GM23338 (cell line): Measurements from ENCODE around the gene REEP6. TPM values are rescaled to one million over a fixed set of nuclear protein-coding genes. Genes with fewer than 3 reads are reported as not detected.

ENCODE experiments used
- ATAC-seq: fragments of 200-7000 bp; cut with Tn5 transposase; 3 replicates; pipeline ENCODE4 v1.9.1; 2020
- DNase-seq: peaks from one replicate; pipeline ENCODE4 v3.0.0-alpha.2; 2015; ENCODE audit warnings: low spot score
- H2AFZ ChIP-seq: fragments of 200-600 bp; sonication (generic); 2 replicates; pipeline ENCODE4 v1.8.0; 2016; ENCODE audit warnings: antibody characterized with exemption, mild to moderate bottlenecking, moderate library complexity
- H3F3A ChIP-seq: fragments of 200-600 bp; sonication (generic); replicated peaks from 2 replicates; pipeline ENCODE4 v1.8.0; 2017; ENCODE audit warnings: antibody characterized with exemption, mixed run types, low read depth
- H3K27ac ChIP-seq: fragments of 200-600 bp; sonication (generic); 2 replicates; pipeline ENCODE4 v1.6.1; 2016; ENCODE audit warnings: low read depth
- H3K27me3 ChIP-seq: fragments of 200-600 bp; sonication (generic); 2 replicates; pipeline ENCODE4 v1.8.0; 2016; ENCODE audit warnings: mild to moderate bottlenecking, mixed run types, moderate library complexity; ENCODE audit not compliant: insufficient read depth
- H3K36me3 ChIP-seq: fragments of 200-600 bp; sonication (generic); 2 replicates; pipeline ENCODE4 v1.8.0; 2016; ENCODE audit warnings: mild to moderate bottlenecking; ENCODE audit not compliant: insufficient read depth
- H3K4me1 ChIP-seq: fragments of 200-600 bp; sonication (generic); 2 replicates; pipeline ENCODE4 v1.8.0; 2016; ENCODE audit warnings: mild to moderate bottlenecking, moderate library complexity; ENCODE audit not compliant: insufficient read depth
- H3K4me2 ChIP-seq: fragments of 200-600 bp; sonication (generic); 2 replicates; pipeline ENCODE4 v1.7.1; 2017; ENCODE audit warnings: mixed run types
- H3K4me3 ChIP-seq: fragments of 200-600 bp; sonication (generic); 2 replicates; pipeline ENCODE4 v1.6.1; 2016; ENCODE audit warnings: mixed run types
- H3K79me2 ChIP-seq: fragments of 200-600 bp; sonication (generic); replicated peaks from 2 replicates; pipeline ENCODE4 v1.8.0; 2017; ENCODE audit warnings: mild to moderate bottlenecking; ENCODE audit not compliant: insufficient read depth
- H3K9me2 ChIP-seq: fragments of 200-600 bp; sonication (generic); 2 replicates; pipeline ENCODE4 v1.8.0; 2017; ENCODE audit not compliant: insufficient read depth
- H4K20me1 ChIP-seq: fragments of 200-600 bp; sonication (generic); replicated peaks from 2 replicates; pipeline ENCODE4 v1.8.0; 2017; ENCODE audit warnings: mild to moderate bottlenecking; ENCODE audit not compliant: insufficient read depth
- H3K27ac Mint-ChIP-seq: 2 replicates; pipeline ENCODE4 v1.8.0; 2020; ENCODE audit warnings: inconsistent platforms, mild to moderate bottlenecking, moderate library complexity, mixed read lengths
- H3K27me3 Mint-ChIP-seq: 3 replicates; pipeline ENCODE4 v1.8.0; 2022; ENCODE audit warnings: low read depth, mild to moderate bottlenecking, moderate library complexity, mixed read lengths, inconsistent platforms; ENCODE audit not compliant: insufficient read depth, poor library complexity
- H3K36me3 Mint-ChIP-seq: 3 replicates; pipeline ENCODE4 v1.8.0; 2021; ENCODE audit warnings: low read depth, mild to moderate bottlenecking, inconsistent platforms, moderate library complexity, mixed read lengths
- H3K4me1 Mint-ChIP-seq: 3 replicates; pipeline ENCODE4 v1.8.0; 2020; ENCODE audit warnings: mild to moderate bottlenecking, inconsistent platforms, mixed read lengths
- H3K4me3 Mint-ChIP-seq: 3 replicates; pipeline ENCODE4 v1.8.0; 2021; ENCODE audit warnings: moderate library complexity, mild to moderate bottlenecking, inconsistent platforms, mixed read lengths
- H3K9me3 Mint-ChIP-seq: 3 replicates; pipeline ENCODE4 v1.8.0; 2020; ENCODE audit warnings: moderate library complexity, mild to moderate bottlenecking, inconsistent platforms, mixed read lengths
- CREB1 ChIP-seq: fragments of 250-450 bp; sonication (Bioruptor Pico); IDR thresholded peaks from 2 replicates; pipeline ENCODE4 v1.5.0; 2020; ENCODE audit warnings: low read depth, mild to moderate bottlenecking, moderate library complexity
- CTCF ChIP-seq, 2 experiments: fragments of 200-600 bp in 1 of 2; sonication (generic) in 1 of 2; conservative IDR thresholded peaks; 2 replicates each; pipeline versions ENCODE4 v1.5.1 to v1.6.1; 2016 to 2017; ENCODE audit warnings: antibody characterized with exemption in 2 of 2, low read depth in 2 of 2, mild to moderate bottlenecking in 2 of 2, moderate library complexity in 1 of 2
- ETS1 ChIP-seq: IDR thresholded peaks from 2 replicates; pipeline ENCODE4 v1.6.1; 2016; ENCODE audit warnings: antibody characterized with exemption
- EZH2 ChIP-seq: fragments of 200-600 bp; sonication (generic); IDR thresholded peaks from one replicate; pipeline ENCODE4 v1.8.0; 2017; ENCODE audit warnings: antibody characterized with exemption, mild to moderate bottlenecking, low read depth; ENCODE audit not compliant: unreplicated experiment
- EZH2phosphoT487 ChIP-seq: fragments of 200-600 bp; sonication (generic); IDR thresholded peaks from one replicate; pipeline ENCODE4 v1.8.1; 2018; ENCODE audit warnings: antibody characterized with exemption; ENCODE audit not compliant: unreplicated experiment
- JUNB ChIP-seq: IDR thresholded peaks from one replicate; pipeline ENCODE4 v1.6.1; 2016; ENCODE audit warnings: antibody characterized with exemption; ENCODE audit not compliant: unreplicated experiment
- NANOG ChIP-seq: IDR thresholded peaks from 2 replicates; pipeline ENCODE4 v1.6.1; 2016; ENCODE audit warnings: antibody characterized with exemption, borderline replicate concordance
- POLR2AphosphoS5 ChIP-seq: IDR thresholded peaks from 2 replicates; pipeline ENCODE4 v1.6.1; 2016; ENCODE audit warnings: antibody characterized with exemption, low read depth
- REST ChIP-seq: IDR thresholded peaks from one replicate; pipeline ENCODE4 v1.6.1; 2018; ENCODE audit warnings: antibody characterized with exemption; ENCODE audit not compliant: unreplicated experiment
- STAT1 ChIP-seq: IDR thresholded peaks from one replicate; pipeline ENCODE4 v1.6.1; 2016; ENCODE audit warnings: antibody characterized with exemption; ENCODE audit not compliant: unreplicated experiment
- ZNF114 ChIP-seq: fragments of 250-450 bp; sonication (Bioruptor Pico); IDR thresholded peaks from 2 replicates; pipeline ENCODE4 v1.5.0; 2020; ENCODE audit warnings: mild to moderate bottlenecking, moderate library complexity
- ZNF331 ChIP-seq: fragments of 250-450 bp; sonication (Bioruptor Pico); IDR thresholded peaks from 2 replicates; pipeline ENCODE4 v1.5.0; 2020; ENCODE audit warnings: low read depth, mild to moderate bottlenecking, moderate library complexity
- polyA plus RNA-seq: library from polyadenylated mRNA; unstranded; fragments of >200 nt; fragmentation: Nextera tagmentation; extraction: Ambion mirVana; gene quantifications from 2 replicates; pipeline ENCODE4 v1.2.1, GENCODE V29; 2016
- total RNA-seq: library from RNA; depleted of rRNA; stranded (reverse); fragments of >200 nt; shearing (Covaris generic); gene quantifications from 2 replicates; pipeline ENCODE4 v1.2.3, GENCODE V29; 2014

REEP6 gene
- total and polyA plus RNA-seq, 2 experiments from 2014 or later, result 15.2 to 20.0 TPM

- TF ChIP-seq ETS1 (no peak), CREB1 (CRISPR knock-in tag) (no peak), STAT1 (no peak), EZH2 (no peak), JUNB (no peak), POLR2AphosphoS5 (no peak), REST (no peak), EZH2phosphoT487 (no peak), ZNF331 (CRISPR knock-in tag) (no peak), ZNF114 (no peak)
Measured at GRCh38 chr19:1486720-1487575, 4.0 kb upstream of the REEP6 start (continued).

GRCh38 chr19:1487576-1488281 lies 3.3 kb upstream of the REEP6 start:
- H3F3A ChIP-seq, result no peaks in the 10 kb centered on the region
- Mint-ChIP-seq H3K4me3 (no peak overlapping the region), H3K9me3 (no peaks in the 10 kb centered on the region), H3K36me3 (no peaks in the 10 kb centered on the region), H3K27me3 (peaks cover 16% of the 10 kb centered on the region), H3K4me1 (peaks cover 6% of the 10 kb centered on the region), H3K27ac (no peak overlapping the region)
- no peak overlapping the region for H2AFZ ChIP-seq
- H3K27ac ChIP-seq, result no peak overlapping the region
- peaks cover 14% of the 10 kb centered on the region for H3K27me3 ChIP-seq
- H3K36me3 ChIP-seq, result no peaks in the 10 kb centered on the region
- no peak overlapping the region for H3K4me3 ChIP-seq
- 0 out of 2 replicates have a peak, but pooled peaks cover 4% of the 10 kb centered on the region for H3K4me1 ChIP-seq
- no peak for DNase-seq
- no peak overlapping the region for H3K4me2 ChIP-seq
- no peaks in the 10 kb centered on the region for H3K9me2 ChIP-seq
- H3K79me2 ChIP-seq, result no peaks in the 10 kb centered on the region
- ATAC-seq, result no peak
- no peaks in the 10 kb centered on the region for H4K20me1 ChIP-seq
- TF ChIP-seq NANOG, result no peak
- no peak for TF ChIP-seq ZNF331 (CRISPR knock-in tag)
- no peak for TF ChIP-seq ZNF114
- TF ChIP-seq JUNB, result no peak
- TF ChIP-seq EZH2phosphoT487, result no peak
- no peak for TF ChIP-seq EZH2
- TF ChIP-seq POLR2AphosphoS5, result no peak
- no peak for TF ChIP-seq REST
- TF ChIP-seq CTCF (conservative IDR thresholded peaks at IDR 0.05; ENCODE audit: low read depth in 2 of 2), result no peak
